Inflammatory macrophage treated with lipopolysaccharide for 4 hours (primary cell): Measurements from ENCODE around the gene VPS50.

Source experiments
- DNase-seq: peaks from one replicate; pipeline ENCODE4 v3.0.0-alpha.2; 2020

VPS50 gene, protein sequence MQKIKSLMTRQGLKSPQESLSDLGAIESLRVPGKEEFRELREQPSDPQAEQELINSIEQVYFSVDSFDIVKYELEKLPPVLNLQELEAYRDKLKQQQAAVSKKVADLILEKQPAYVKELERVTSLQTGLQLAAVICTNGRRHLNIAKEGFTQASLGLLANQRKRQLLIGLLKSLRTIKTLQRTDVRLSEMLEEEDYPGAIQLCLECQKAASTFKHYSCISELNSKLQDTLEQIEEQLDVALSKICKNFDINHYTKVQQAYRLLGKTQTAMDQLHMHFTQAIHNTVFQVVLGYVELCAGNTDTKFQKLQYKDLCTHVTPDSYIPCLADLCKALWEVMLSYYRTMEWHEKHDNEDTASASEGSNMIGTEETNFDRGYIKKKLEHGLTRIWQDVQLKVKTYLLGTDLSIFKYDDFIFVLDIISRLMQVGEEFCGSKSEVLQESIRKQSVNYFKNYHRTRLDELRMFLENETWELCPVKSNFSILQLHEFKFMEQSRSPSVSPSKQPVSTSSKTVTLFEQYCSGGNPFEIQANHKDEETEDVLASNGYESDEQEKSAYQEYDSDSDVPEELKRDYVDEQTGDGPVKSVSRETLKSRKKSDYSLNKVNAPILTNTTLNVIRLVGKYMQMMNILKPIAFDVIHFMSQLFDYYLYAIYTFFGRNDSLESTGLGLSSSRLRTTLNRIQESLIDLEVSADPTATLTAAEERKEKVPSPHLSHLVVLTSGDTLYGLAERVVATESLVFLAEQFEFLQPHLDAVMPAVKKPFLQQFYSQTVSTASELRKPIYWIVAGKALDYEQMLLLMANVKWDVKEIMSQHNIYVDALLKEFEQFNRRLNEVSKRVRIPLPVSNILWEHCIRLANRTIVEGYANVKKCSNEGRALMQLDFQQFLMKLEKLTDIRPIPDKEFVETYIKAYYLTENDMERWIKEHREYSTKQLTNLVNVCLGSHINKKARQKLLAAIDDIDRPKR

DNA sequence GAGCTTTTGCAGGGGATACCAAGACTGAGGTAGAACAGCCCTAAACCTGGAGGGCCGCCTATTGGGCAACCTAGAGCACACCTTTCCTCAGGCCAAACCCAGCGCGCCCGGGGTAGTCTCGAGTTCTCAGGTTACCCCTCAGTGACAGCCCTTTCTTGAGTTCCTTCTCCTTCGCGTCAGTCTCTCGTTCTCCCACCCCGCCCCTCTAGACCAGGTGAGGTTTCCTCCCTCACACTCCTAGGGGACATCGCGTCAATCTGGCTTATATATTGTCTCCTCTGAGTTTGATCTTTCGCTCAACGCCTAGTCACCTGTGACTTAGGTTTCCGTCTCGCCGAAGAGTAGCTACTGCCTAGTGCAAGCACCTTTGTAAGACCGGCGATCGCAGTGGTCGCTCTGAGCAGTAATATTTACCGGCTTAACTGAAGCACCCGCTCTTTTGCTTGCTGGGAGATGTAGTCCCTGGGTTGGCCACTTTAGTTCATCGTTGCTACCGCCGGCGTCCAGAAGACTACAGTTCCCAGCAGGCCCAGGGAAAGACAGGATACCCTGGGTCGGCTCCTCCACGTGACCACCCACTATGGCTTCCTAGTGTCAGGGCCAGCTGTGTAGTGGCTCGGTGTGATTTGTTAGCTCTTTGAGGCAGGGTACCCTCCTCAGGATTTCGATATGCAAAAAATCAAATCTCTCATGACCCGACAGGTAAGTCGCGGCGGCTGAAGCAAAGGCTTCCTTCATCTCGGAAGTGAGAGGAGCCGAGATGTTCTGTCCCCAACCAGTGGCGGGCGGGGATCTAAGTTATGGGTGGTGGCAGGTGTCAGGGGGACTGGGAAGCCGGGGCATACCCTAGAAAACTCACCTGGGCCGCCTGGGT, at the start of gene VPS50:
Gene VPS50, plus strand, starts transcription at position 568 of the 874 bp plus-strand sequence. Its CDS starts 102 bp downstream, at position 670.
- peak; percentile 96 for DNase-seq

DNA sequence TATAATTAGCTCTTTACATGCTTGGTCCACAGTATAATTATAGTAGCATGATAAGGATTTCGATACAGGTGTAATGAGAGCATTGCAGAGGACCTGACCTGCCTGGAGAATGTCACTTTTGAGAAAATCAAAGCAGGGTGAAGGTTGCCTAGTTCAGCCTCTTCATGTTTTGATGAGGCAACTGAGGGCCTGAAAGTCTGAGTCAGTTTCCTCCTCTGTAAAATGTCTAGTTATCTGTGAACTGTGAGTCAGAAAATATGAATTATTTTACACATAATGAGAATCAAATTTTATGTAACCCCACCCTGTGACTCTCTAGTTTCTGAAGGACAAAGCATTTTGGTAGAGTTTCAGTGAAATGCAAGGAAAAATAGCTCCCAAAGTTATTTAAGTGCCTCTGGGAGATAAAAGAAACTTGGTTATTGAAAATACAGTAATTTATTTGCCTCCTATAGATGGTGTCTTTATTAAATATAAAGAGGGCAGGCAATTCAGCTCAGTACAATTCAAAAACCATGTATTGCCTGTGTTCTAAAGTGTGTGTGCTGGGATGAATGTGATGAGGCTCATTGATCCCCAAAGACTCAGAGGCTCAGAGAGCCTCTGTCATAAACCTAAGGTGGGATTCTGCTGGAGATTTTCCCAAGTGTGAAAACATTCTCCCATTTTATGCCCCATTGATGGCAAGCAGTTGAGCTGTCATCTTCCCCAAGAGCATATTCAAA, 46.7 kb upstream of the VPS50 start:
- DNase-seq = peak; percentile 56

DNA sequence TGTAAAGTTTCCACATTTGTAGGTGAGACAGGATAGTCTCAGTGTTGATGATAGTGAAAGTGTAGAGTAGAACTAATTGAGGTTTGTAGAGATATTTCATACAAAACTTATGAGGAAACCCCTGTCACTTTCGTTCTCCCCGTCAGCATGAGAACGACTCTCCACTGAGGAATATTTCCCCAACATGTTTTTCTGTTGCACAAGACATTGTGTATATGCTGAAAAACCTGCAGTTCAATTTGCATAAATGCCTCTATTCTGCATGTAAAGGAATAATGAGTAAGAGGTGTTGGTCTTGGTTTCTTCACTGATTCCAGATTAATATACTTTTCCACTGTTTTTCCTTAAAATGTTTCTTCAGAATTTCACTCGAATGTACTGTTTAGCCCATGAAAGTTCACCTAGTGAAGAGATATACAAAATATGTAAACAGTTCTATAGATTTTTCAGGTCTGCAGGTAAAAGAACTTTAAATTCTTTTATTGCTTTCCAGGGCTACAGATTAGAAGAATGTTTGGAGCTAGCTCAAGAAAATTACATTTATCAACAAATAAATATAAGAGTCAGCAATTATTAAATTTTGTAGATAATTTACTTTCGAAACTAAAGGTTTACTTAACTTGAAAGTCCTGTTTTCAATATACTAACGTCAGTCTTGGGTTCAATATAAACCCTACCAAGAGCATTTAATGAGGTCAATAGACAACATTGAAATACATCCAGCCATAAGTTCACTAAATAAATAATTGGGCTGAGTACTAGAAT, 43.1 kb upstream of the VPS50 start:
- peak; percentile 73 for DNase-seq

DNA sequence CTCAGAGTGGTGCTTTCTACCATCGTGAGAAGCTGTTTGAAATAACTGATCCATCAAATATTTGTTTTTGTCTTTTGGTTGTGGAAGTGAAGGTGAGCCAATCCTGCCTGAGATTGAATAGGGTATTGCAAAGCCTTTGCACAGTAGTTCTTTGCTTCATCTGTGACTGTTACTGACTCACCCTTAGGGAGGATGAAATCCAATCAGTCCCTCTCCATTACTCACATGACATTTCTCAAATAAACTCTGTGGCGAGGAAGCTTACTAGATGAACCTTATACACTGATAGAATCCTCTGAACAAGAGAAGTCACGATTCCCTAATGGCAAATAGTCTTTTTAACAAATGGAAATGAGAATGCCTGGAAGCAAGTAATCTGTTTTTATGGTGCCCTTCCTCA, 37.8 kb upstream of the VPS50 start:
- DNase-seq = peak; percentile 73

DNA sequence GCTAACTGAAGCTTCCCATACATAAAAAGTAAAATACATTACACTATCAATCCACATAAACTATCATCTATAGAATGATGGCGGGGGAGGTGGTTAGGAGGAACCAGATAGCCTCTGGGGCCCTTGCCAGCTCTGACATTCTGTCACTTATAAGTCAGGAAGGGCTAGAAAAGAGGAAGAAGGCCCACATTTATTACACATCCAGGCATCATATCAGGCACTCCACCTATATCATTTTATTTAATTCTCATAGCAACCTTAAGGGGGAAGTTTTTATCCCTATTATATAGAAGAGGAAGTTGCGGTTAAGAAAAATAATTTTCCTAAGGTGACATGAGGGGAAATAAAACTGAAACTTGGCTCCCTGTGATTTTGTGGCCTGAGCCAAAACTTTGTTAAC, 35.8 kb upstream of the VPS50 start:
- peak; percentile 68 for DNase-seq

DNA sequence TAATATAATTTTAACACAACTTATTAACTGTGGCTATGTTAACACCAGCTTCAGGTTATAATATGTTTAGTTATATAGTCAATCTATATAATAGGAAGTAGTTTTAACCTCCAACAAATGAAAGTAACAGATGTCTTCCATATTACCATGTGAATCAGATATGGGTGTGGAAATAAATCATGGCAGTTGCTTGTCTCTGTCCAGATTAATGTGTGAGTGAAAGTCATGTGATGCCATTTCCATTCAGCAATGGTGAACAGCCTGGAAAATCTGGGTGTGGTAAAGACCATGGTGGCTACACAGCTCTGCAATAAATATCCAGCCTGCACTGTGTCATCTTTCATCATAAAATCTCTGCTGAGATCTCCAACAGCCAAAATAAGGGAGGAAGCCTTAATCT, 33.7 kb upstream of the VPS50 start:
- peak; percentile 33 for DNase-seq

DNA sequence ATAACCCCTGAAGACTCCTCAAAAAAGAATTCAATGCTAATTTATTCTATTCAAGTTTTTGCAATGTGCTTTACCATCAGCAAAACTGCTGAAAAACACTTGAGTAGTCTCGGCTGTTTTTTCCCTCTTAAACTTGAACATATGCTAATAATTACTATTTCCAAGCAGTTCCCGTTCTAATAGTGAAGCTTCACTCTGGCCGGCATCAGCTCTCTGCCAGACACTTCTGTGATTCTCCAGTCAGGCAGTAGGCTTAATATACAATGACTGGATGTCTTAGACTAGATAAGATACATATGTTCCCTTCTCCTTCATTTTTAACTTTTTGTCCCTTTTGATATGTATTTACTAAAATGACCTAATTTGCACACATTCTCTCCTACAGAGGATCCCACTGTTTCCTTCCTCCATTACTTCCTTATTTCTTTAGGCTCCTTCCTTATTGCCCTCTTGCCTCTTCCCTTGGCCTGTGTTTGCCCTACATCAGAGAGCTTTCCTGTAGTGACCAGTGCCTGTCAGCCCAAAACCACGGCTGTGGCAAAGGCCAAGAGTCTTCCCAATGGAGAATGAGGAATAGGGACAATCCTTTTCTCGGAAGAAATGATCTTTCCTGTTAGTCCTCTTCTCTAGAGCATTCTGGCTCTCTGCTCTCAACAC, 29.4 kb upstream of the VPS50 start:
- peak; percentile 40 for DNase-seq

DNA sequence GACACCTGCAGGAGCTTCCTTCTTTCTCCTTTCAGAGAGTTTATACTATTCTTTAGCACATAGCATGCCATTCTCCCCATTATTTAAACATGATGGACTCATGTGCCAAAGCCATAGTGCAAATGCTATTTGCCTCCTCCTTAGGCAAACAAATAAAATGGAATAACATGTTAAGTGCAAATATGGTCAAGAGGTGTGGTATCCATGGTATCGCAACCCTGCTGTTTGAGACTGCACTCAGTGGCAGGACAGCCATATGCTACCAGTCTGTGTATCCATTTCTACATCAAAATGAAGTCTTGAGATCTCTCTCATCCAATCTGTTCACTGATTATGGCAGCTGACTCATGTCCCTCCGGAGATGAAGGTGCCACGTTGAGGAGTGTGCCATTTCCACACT, 28.7 kb upstream of the VPS50 start:
- DNase-seq = no peak

DNA sequence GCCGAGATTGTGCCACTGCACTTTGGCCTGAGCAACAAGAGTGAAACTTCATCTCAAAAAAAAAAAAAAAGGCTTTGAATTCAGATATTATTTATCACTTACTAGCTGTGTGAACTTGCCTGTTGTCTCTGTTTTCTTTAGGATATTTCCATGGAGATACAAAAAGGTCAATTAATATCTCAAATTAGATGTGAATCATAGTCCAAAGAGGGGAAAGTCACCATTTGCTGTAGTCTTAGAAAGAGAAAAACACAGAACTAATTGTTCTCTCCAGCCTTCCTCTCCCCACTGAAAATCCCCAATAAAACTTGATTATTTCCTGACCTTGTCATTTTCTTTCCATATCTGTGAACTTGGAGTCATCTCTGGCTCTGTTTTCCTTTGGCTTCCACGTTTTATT, 27.1 kb upstream of the VPS50 start:
- DNase-seq = no peak

DNA sequence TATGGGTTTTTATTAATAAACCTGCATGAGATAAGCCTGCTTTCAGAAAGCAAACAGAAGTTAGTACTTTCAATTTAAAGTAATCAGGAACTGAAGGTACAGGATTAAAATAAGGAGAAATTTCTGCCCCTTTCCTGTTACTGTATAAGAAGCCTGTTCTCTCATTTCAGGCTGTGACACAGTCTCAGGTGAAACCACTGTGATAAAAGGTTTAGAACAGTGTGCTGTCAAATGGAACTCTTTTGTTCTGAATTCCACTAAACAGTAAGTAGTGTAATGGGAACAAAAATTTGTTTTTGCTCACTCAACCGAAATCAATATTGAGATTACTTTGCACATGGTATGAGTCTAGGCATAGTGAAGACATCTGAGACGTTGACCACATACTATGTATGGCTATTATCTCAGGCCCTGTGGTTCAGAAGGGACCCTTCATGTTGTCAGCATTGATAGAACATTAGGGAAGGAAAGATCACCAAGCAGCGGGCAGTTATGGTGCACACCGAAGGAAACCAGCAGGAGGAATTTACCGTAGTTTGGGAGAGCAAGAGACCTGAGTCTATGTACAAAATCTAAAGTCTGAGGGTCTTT, 20.8 kb upstream of the VPS50 start:
- no peak for DNase-seq

DNA sequence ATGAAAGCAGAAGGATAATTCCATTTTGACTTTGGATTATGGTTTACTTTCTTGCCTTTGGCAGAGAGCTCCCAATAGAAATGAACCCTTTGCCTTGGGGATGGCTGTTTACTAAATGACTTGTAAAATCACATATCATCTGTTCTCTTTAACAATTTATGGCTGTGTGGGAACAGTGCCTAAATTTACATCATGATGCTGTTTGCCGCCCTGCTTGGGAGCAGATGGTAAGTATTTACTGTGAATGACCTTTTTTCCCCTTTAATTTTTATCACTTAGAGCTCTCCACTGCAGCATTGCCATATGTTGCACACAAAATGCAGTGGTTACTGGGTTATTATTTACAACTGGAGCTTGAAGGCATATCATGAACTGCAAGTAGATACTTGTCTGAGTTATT, 19.3 kb upstream of the VPS50 start:
- no peak for DNase-seq

DNA sequence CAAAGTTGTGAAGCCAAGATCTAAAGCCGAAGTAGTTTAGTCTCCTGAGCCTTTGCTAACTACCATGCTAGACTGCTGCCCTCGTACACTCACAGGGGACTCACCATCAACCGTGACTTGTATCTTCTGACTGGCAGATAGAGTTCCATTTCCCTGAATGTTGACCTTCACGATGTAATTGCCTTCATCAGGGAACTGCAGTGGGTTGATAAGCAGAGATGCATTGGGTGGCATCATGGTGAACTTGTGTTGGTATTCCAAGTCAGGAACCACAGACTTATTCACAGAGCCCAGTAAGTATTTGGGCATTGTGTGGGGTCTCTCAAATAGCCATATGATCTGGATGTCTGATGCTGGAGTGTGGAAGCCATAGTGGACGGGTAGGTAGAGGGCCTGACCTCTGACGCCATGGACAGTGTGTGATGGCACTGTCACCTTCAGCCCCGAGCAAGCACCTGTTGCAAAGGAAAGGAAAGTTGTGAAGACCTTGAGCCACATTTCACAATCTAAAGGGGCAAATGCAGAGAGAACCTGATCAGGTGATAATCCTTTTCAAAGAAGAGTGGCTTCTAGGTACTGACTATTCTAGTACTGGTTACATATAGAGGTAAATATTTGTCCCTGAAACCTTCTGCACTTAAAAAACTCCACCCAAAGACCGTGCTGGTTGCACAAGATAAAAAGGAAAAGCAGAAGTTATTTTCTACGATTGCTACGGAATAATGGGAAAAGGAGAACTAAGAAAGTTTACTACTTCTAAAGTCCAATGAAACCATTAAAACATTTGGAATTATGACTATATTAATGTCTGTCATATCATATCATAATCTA, 13.0 kb upstream of the VPS50 start:
- peak; percentile 39 for DNase-seq

DNA sequence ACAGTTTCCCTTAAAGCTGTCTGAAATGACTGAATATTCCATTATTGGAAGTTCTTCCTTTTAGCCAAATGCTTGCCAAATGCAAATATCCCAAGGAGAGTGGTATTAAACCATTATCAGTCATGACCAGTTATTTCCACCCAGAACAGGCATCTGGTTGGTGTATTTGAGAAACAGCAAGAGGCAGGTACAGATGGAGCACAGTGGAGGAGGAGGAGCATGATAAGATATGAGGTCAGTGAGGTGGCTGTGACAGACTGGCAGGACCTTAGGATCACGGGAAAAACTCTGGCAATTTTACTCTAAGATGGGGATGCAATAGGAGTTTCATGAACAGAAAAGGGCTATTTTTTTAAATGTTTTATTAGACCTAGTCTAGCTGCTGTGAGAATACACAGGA, 12.3 kb upstream of the VPS50 start:
- DNase-seq = no peak

DNA sequence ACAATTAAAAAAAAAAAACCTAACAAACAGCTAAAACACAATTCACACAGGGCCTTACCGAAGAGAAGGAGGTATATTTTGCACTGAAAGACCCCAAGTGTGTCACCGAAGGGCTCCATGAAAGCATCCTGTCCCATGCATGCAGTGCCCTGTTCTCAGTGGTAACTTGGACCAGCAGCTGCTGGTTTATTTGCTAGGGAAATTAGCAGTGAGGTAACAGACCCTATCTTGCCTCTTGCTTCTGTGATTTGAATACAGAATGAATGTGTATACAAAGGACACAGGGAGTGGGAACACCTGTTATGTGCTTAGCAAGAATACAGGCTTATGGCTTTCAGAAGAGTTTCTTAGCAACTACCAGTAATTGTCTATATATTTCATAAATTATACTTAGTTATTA, 5.9 kb upstream of the VPS50 start, which contains the start of gene HEPACAM2:
Gene HEPACAM2, minus strand, starts transcription at position 160 of the 400 bp plus-strand sequence.
- DNase-seq = no peak

DNA sequence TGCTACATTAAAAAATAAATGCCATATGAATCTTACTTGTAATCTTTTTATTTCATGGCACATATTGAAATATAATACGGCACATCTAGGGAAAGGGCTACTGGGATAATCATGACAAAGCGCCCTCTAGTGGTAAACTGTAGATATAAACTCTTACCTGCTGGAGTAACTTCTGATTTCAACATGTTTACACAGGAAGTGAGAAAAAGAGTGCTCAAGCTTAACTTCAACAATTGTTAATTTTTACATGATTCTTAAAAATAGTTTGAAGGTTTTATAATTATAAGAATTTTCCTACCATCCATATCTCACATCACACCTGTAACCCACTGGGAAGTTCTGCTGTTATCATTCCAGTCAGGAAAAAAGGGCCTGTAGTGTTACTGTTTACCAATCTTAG, 3.9 kb upstream of the VPS50 start:
- DNase-seq = peak; percentile 74

DNA sequence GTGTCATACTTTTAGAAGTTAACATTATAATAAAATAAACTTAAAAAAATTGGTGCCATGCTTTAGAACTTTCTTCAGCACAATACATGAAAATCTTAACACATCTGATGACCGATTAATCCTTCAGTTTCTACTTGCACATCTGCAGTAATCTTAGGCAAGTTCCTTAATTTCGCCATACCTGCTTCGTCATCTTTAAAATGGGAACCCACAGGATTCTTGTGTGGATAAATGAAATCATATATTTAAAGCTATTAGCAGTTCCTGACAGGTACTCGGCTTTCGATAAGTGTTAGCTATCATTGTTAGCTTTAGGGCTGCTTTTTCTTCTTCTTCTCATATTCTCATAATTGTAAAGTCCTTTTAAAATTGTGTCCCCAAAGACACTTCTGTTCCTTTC, 907 bp upstream of the VPS50 start:
- DNase-seq = peak; percentile 79

DNA sequence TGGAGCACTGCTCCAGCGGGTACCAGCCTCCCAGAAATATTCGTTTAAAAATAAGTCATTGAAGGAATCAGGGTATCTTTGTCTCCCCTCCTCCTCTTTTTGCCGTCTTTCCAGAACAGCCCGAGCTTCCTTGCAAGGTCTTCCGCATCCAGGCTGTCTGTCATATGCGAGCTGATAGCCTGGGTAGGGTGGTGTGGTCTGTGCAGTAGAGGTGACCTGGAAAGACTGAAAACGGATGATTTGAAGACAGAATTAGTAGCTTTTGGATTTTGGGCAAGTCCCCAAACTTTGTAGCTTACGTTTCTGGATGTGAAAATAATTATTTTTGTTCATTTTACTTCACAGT, 480 bp downstream of the VPS50 start:
- peak; percentile 46 for DNase-seq

DNA sequence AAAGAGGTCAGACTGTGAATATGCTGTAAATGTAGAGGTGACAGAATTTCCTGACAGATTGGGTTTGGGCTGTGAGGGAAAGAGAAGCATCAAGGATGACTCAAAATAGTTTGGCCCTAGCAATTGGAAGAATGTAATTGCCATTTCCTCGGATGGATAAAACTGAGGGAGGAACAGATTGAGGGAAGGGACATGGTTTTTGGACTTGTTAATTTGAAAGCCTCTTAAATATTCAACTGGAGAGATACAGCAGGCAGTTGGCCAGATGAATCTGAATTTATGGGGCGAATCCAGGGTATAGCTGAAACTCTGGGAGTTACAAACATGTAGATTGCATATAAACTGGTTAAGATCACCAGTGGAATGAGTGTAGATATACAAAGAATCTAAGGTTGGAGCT, 3.4 kb downstream of the VPS50 start:
- no peak for DNase-seq

DNA sequence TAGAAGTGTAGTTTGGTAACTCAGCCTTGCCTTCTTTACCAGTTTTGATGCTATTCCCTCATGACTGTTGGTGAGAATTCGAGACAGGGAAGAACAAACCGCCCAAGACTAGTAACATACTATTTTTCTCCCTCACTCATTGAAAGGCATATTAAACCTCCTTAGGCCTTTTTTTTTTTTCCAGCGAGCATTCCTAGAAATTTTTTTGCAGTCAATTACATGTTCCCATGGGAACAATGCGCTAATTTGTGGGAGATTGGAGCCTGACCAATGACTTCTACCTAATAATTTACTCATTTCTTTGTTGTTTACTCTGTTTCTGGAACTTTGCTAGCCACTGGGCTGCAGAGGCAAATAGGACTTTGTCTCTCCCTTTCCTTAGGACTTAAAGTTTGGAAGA, 6.0 kb downstream of the VPS50 start:
- no peak for DNase-seq
